H1 (cell line): ENCODE data around the gene MBD5. TPM values are rescaled to one million over a fixed set of nuclear protein-coding genes. Genes with fewer than 3 reads are reported as not detected.

Source experiments
- CTCF ChIA-PET: fragments of 300-600 bp; sonication (Branson Sonifier 250); formaldehyde crosslinking; loops from one replicate; lab custom pipeline; 2021; ENCODE audit not compliant: partially characterized antibody; lab: Charles Lee
- POLR2A ChIA-PET: fragments of 300-600 bp; sonication (Branson Sonifier 250); formaldehyde crosslinking; loops from one replicate; lab custom pipeline; 2021; ENCODE audit warnings: inconsistent platforms; ENCODE audit not compliant: partially characterized antibody; lab: Charles Lee
- DNase-seq, 2 experiments: peaks; one replicate each; pipeline versions ENCODE4 v3.0.0 to v3.0.0-alpha.2; 2010 to 2022; ENCODE audit warnings: low spot score in 2 of 2, low read depth in 1 of 2, mixed read lengths in 1 of 2
- FAIRE-seq: peaks from 2 replicates; lab custom pipeline; 2011; peaks lifted over from hg19 to GRCh38; lab: Jason Lieb, UNC
- H2AFZ ChIP-seq: 2 replicates; pipeline ENCODE4 v1.8.1; 2012; ENCODE audit warnings: low read length, inconsistent platforms
- H2AK5ac ChIP-seq: 2 replicates; pipeline ENCODE4 v1.6.1; 2013; ENCODE audit warnings: low read depth, low read length
- H2BK120ac ChIP-seq: replicated peaks from 2 replicates; pipeline ENCODE3; 2013; ENCODE audit warnings: low read depth, low read length, inconsistent platforms
- H2BK12ac ChIP-seq: 2 replicates; pipeline ENCODE4 v1.6.1; 2013; ENCODE audit warnings: low read depth, low read length
- H2BK15ac ChIP-seq: 2 replicates; pipeline ENCODE4 v1.6.1; 2013; ENCODE audit warnings: low read length
- H2BK20ac ChIP-seq: 2 replicates; pipeline ENCODE4 v1.6.1; 2013; ENCODE audit warnings: low read length
- H2BK5ac ChIP-seq: 2 replicates; pipeline ENCODE4 v1.6.1; 2013; ENCODE audit warnings: low read depth, low read length
- H3K14ac ChIP-seq: 2 replicates; pipeline ENCODE4 v1.6.1; 2013; ENCODE audit warnings: inconsistent platforms; ENCODE audit not compliant: insufficient read length
- H3K18ac ChIP-seq: 2 replicates; pipeline ENCODE4 v1.6.1; 2013; ENCODE audit warnings: low read length; ENCODE audit errors: extremely low read depth
- H3K23ac ChIP-seq: 2 replicates; pipeline ENCODE4 v1.6.1; 2013; ENCODE audit warnings: inconsistent platforms; ENCODE audit not compliant: insufficient read length
- H3K23me2 ChIP-seq: 2 replicates; pipeline ENCODE4 v1.6.1; 2013; ENCODE audit warnings: low read depth, low read length
- H3K27ac ChIP-seq: 2 replicates; pipeline ENCODE4 v1.6.1; 2011; ENCODE audit warnings: low read depth, low read length, inconsistent platforms
- H3K27me3 ChIP-seq, 4 experiments: replicated peaks in 1 of 4; 1 replicate in 1 of 4; 2 replicates in 3 of 4; pipeline versions ENCODE4 v1.6.1 to v1.8.1; 2011 to 2013; ENCODE audit warnings: low read length in 3 of 4, mild to moderate bottlenecking in 3 of 4, inconsistent platforms in 2 of 4, mixed read lengths in 2 of 4, moderate library complexity in 1 of 4; ENCODE audit not compliant: control insufficient read depth in 3 of 4, insufficient read depth in 3 of 4; ENCODE audit errors: extremely low read depth in 1 of 4
- H3K36me3 ChIP-seq, 4 experiments: 2 replicates each; pipeline versions ENCODE4 v1.6.1 to v1.8.1; 2011 to 2013; ENCODE audit warnings: mild to moderate bottlenecking in 4 of 4, low read length in 3 of 4, moderate library complexity in 2 of 4, control low read depth in 1 of 4, inconsistent platforms in 1 of 4; ENCODE audit not compliant: insufficient read depth in 4 of 4, control insufficient read depth in 2 of 4
- H3K4ac ChIP-seq: replicated peaks from 2 replicates; pipeline ENCODE3; 2013; ENCODE audit warnings: low read length, low read depth, mixed read lengths, inconsistent platforms; ENCODE audit not compliant: insufficient read length
- H3K4me1 ChIP-seq, 4 experiments: replicated peaks in 1 of 4; 1 replicate in 1 of 4; 2 replicates in 3 of 4; pipeline versions ENCODE4 v1.6.1 to v1.8.1; 2011 to 2013; ENCODE audit warnings: low read length in 3 of 4, inconsistent platforms in 2 of 4, mixed read lengths in 1 of 4; ENCODE audit not compliant: insufficient read depth in 4 of 4, control insufficient read depth in 3 of 4
- H3K4me2 ChIP-seq, 2 experiments: 2 replicates each; pipeline versions ENCODE4 v1.6.1 to v1.8.1; 2011 to 2013; ENCODE audit warnings: low read depth in 2 of 2, low read length in 2 of 2, control low read depth in 1 of 2, inconsistent platforms in 1 of 2, mild to moderate bottlenecking in 1 of 2; ENCODE audit not compliant: insufficient read depth in 1 of 2
- H3K4me3 ChIP-seq, 4 experiments: fragments of 200-600, 300-600 bp in 1 of 4; sonication (generic), shearing (Covaris generic), sonication (Bioruptor Twin) in 1 of 4; 2 replicates each; pipeline versions ENCODE4 v1.5.1 to v1.8.1; 2011 to 2016; ENCODE audit warnings: low read length in 4 of 4, low read depth in 3 of 4, control low read depth in 2 of 4, inconsistent platforms in 2 of 4, mild to moderate bottlenecking in 2 of 4, mixed read lengths in 1 of 4, moderate library complexity in 1 of 4; ENCODE audit not compliant: insufficient read depth in 2 of 4; ENCODE audit errors: extremely low read depth in 1 of 4
- H3K56ac ChIP-seq: replicated peaks from 2 replicates; pipeline ENCODE3; 2013; ENCODE audit warnings: low read depth, mild to moderate bottlenecking, mixed read lengths, low read length, inconsistent platforms; ENCODE audit not compliant: insufficient read length
- H3K79me1 ChIP-seq: 2 replicates; pipeline ENCODE4 v1.6.1; 2013; ENCODE audit warnings: low read depth, low read length, control low read depth
- H3K79me2 ChIP-seq, 2 experiments: 2 replicates each; pipeline versions ENCODE4 v1.6.1 to v1.8.1; 2012 to 2013; ENCODE audit warnings: low read length in 2 of 2, mild to moderate bottlenecking in 2 of 2, inconsistent platforms in 1 of 2; ENCODE audit not compliant: insufficient read depth in 2 of 2, control insufficient read depth in 1 of 2
- H3K9ac ChIP-seq, 4 experiments: replicated peaks in 1 of 4; 1 replicate in 1 of 4; 2 replicates in 3 of 4; pipeline versions ENCODE4 v1.6.1 to v1.8.1; 2011 to 2013; ENCODE audit warnings: low read depth in 3 of 4, low read length in 3 of 4, control low read depth in 2 of 4, mild to moderate bottlenecking in 2 of 4, moderate library complexity in 2 of 4, inconsistent platforms in 1 of 4; ENCODE audit errors: extremely low read depth in 1 of 4
- H3K9me3 ChIP-seq, 2 experiments: 2 replicates each; pipeline versions ENCODE4 v1.6.1 to v1.8.1; 2012 to 2013; ENCODE audit warnings: mild to moderate bottlenecking in 2 of 2, moderate library complexity in 2 of 2, control low read depth in 1 of 2, inconsistent platforms in 1 of 2, low read depth in 1 of 2, low read length in 1 of 2, mixed read lengths in 1 of 2; ENCODE audit not compliant: insufficient read depth in 2 of 2
- H4K20me1 ChIP-seq, 2 experiments: replicated peaks in 1 of 2; 2 replicates each; pipeline versions ENCODE3 to v1.8.1; 2011 to 2013; ENCODE audit warnings: inconsistent platforms in 2 of 2, low read length in 2 of 2, mild to moderate bottlenecking in 1 of 2; ENCODE audit not compliant: insufficient read depth in 2 of 2, control insufficient read depth in 1 of 2
- H4K5ac ChIP-seq: 2 replicates; pipeline ENCODE4 v1.6.1; 2013; ENCODE audit warnings: low read length, low read depth, mixed read lengths, inconsistent platforms; ENCODE audit not compliant: insufficient read length
- H4K8ac ChIP-seq: 2 replicates; pipeline ENCODE4 v1.8.0; 2013; ENCODE audit warnings: mild to moderate bottlenecking, moderate library complexity, low read length, inconsistent platforms; ENCODE audit not compliant: insufficient read depth; ENCODE audit errors: extremely low read depth
- H4K91ac ChIP-seq: replicated peaks from 2 replicates; pipeline ENCODE3; 2013; ENCODE audit warnings: low read length, mixed read lengths, inconsistent platforms; ENCODE audit not compliant: insufficient read length
- BCL11A ChIP-seq, 2 experiments: IDR thresholded peaks; one replicate each; pipeline ENCODE4 v1.6.1; 2011; ENCODE audit warnings: low read depth in 2 of 2, low read length in 2 of 2, mild to moderate bottlenecking in 2 of 2
- CBX8 ChIP-seq: fragments of 300-800, 300-1000 bp; sonication (generic); IDR thresholded peaks from 2 replicates; pipeline ENCODE4 v1.7.1; 2016; ENCODE audit warnings: low read depth, low read length, borderline replicate concordance
- KDM5A ChIP-seq: fragments of 200-600 bp; IDR thresholded peaks from 2 replicates; pipeline ENCODE4 v1.7.1; 2012; ENCODE audit warnings: mild to moderate bottlenecking, low read length, inconsistent platforms, mixed read lengths
- RBBP5 ChIP-seq: IDR thresholded peaks from 2 replicates; pipeline ENCODE4 v1.7.1; 2012; ENCODE audit warnings: low read depth, mild to moderate bottlenecking, inconsistent platforms, low read length, moderate library complexity, borderline replicate concordance
- SIN3A ChIP-seq, 2 experiments: IDR thresholded peaks in 1 of 2; conservative IDR thresholded peaks in 1 of 2; 2 replicates each; pipeline ENCODE4 v1.6.1; 2011 to 2012; ENCODE audit warnings: low read length in 2 of 2, improper control_type of control experiment in 1 of 2, low read depth in 1 of 2, mild to moderate bottlenecking in 1 of 2
- SIX5 ChIP-seq: IDR thresholded peaks from 2 replicates; pipeline ENCODE4 v1.6.1; 2011; ENCODE audit warnings: mild to moderate bottlenecking, low read depth, low read length
- TCF12 ChIP-seq: IDR thresholded peaks from 2 replicates; pipeline ENCODE4 v1.6.1; 2011; ENCODE audit warnings: low read depth, mild to moderate bottlenecking, low read length
- WGBS, 2 experiments: shearing (Covaris generic) in 1 of 2; methylation state at CpG; one replicate each; pipeline versions ENCODE4 v1.1.6 to v1.1.7; 2013 to 2015; ENCODE audit warnings: low lambda C conversion rate in 2 of 2, mixed read lengths in 2 of 2, inconsistent platforms in 1 of 2, low coverage in 1 of 2, missing lambda C conversion rate in 1 of 2; ENCODE audit not compliant: insufficient replicate concordance in 2 of 2, insufficient coverage in 1 of 2, insufficient read length in 1 of 2; ENCODE audit errors: extremely low coverage in 1 of 2, missing lambda C conversion rate in 1 of 2; 5-methylcytosine and 5-hydroxymethylcytosine counted together
- polyA plus RNA-seq, 7 experiments: library from polyadenylated mRNA; depleted of rRNA in 3 of 7; stranded (reverse) in 5 of 7; unstranded in 2 of 7; fragments of >200 nt in 5 of 7; fragments of 200-250 nt in 2 of 7; gene quantifications; 1 replicate in 5 of 7; 2 replicates in 1 of 7; 4 replicates in 1 of 7; pipeline versions ENCODE4 v1.2.1 to v1.2.3, GENCODE V29; 2011 to 2013; ENCODE audit warnings: missing spikeins in 2 of 7, mixed read lengths in 2 of 7
- total RNA-seq: library from RNA; stranded (reverse); fragmentation: NEBNext Ultra II Directional; extraction: Animal tissue kit (Norgen Biotek cat#: 25700); gene quantifications from 2 replicates; pipeline ENCODE4 v1.2.1, GENCODE V29; 2021

MBD5 gene
- total and polyA plus RNA-seq, 2 of the 8 experiments (the other 6 are each of a cell fraction or from before 2014, with no cell fraction given), result 9.7 to 29.4 TPM

DNA sequence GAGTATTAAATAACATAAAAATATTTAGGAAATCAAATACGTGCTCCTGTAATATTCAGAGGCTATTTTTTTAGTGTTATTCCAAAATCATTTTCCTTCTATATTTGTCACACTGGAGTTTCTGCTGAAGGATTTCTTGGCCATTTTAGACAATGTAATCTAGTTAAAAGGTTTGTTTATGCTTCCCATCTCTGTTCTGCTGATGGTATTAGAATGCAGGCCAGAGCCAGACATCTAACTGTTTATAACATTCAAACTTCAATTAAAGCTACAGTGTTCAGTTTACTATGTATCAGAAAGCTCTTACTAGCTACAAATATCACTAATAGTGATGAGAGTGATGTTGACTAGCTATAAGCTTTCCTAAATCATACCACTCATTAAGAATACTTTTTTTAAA, 7.9 kb downstream of the MBD5 start:
- H3K4me2 ChIP-seq, result no peak overlapping the region
- no peak overlapping the region for H3K4ac ChIP-seq
- DNase-seq, result no peak
- no peak overlapping the region for H3K27ac ChIP-seq
- H3K9ac ChIP-seq, result no peak overlapping the region
- no peak for TF ChIP-seq KDM5A
- TF ChIP-seq TCF12, result no peak
- TF ChIP-seq CBX8, result no peak
- no peak for TF ChIP-seq SIX5
- TF ChIP-seq SIN3A (conservative IDR thresholded peaks at IDR 0.05 in 1 of 2, IDR thresholded peaks at IDR 0.05 in 1 of 2; ENCODE audit: low read depth in 1 of 2, low read length in 2 of 2), result no peak
- no peak for TF ChIP-seq BCL11A (IDR thresholded peaks at IDR 0.05; ENCODE audit: low read depth in 2 of 2, low read length in 2 of 2)
- TF ChIP-seq RBBP5, result no peak
- TF ChIP-seq, all 59 proteins: peak for 0
- Histone ChIP-seq H3K23ac (no peak overlapping the region), H3K4me3 (no peak overlapping the region), H2BK12ac (no peak overlapping the region), H3K14ac (no peak overlapping the region), H3K79me2 (peaks cover 0 to 52% of the 10 kb centered on the region in 2 experiments; a peak in 3 of 4 replicates), H3K4me1 (no peaks in the 10 kb centered on the region), H4K8ac (no peak overlapping the region), H4K20me1 (no peaks in the 10 kb centered on the region), H3K56ac (no peak overlapping the region), H4K91ac (no peak overlapping the region), H3K36me3 (peaks cover 0 to 4% (median 0%) of the 10 kb centered on the region in 4 experiments; a peak in 1 of 8 replicates), H3K9me3 (no peaks in the 10 kb centered on the region), H2BK20ac (no peak overlapping the region), H2BK120ac (no peak overlapping the region), H3K79me1 (no peaks in the 10 kb centered on the region), H2BK5ac (no peak overlapping the region), H2BK15ac (no peak overlapping the region), H4K5ac (no peak overlapping the region), H3K23me2 (no peaks in the 10 kb centered on the region), H3K18ac (no peak overlapping the region), H2AK5ac (no peak overlapping the region), H3K27me3 (no peaks in the 10 kb centered on the region), H2AFZ (no peak overlapping the region)
- 90% methylated on average over 1 of the region's 1 CpG; no CpG with 5 or more reads in 1 of the 2 experiments for WGBS, 2 experiments
- POLR2A ChIA-PET, result interaction anchor here (0.6 to 1.0 kb wide), 2 partner anchors 8 to 615 kb away, joined by 3 read pairs; partner anchors contain the start of genes MBD5 and ORC4
- no peak for FAIRE-seq
- CTCF ChIA-PET, result interaction anchor here (0.6 to 1.1 kb wide), 5 partner anchors 8 to 1112 kb away, joined by 3 read pairs; partner anchors contain the start of genes MBD5 and ORC4
